Gastroesophageal sphincter (tissue), 3 donors: ENCODE measurements around the gene SLC4A11.

Experiments
- CTCF ChIP-seq, 4 experiments: fragments of 200-600 bp in 2 of 4; fragments of 450-650 bp in 2 of 4; sonication (generic) in 1 of 4; IDR thresholded peaks; one replicate each; pipeline ENCODE4 v1.5.1; 2017 to 2019; ENCODE audit warnings: antibody characterized with exemption in 4 of 4, mild to moderate bottlenecking in 2 of 4, moderate library complexity in 2 of 4
- POLR2A ChIP-seq, 2 donors: fragments of 450-650 bp; IDR thresholded peaks; one replicate each; pipeline ENCODE4 v1.6.1; 2017; ENCODE audit warnings: antibody characterized with exemption in 2 of 2, mild to moderate bottlenecking in 2 of 2, moderate library complexity in 1 of 2

GRCh38 chr20:3248167-3248992 is 9.4 kb upstream of the SLC4A11 start:
- TF ChIP-seq CTCF (IDR thresholded peaks at IDR 0.05) (no peak), POLR2A (IDR thresholded peaks at IDR 0.05) (peak in 1 of 2 donors; percentile 16)
